OCI-LY7 (cell line): ENCODE data around the gene EXOC4. TPM values are rescaled to one million over a fixed set of nuclear protein-coding genes. Genes with fewer than 3 reads are reported as not detected.

Experiments
- BruUV-seq: library from RNA; stranded (reverse); fragments of 400-500 nt; replicated peaks from 2 replicates; lab custom pipeline; 2021; lab: Mats Ljungman, UMichigan
- CTCF ChIA-PET: fragments of 300-600 bp; sonication (Branson Sonifier 250); formaldehyde crosslinking; loops from one replicate; lab custom pipeline; 2022; ENCODE audit warnings: antibody characterized with exemption; ENCODE audit not compliant: unreplicated experiment; lab: Charles Lee
- POLR2A ChIA-PET: fragments of 300-600 bp; sonication (Branson Sonifier 250); formaldehyde crosslinking; loops from one replicate; lab custom pipeline; 2022; ENCODE audit warnings: antibody characterized with exemption; lab: Charles Lee
- DNase-seq: peaks from one replicate; pipeline ENCODE4 v3.0.0-alpha.2; 2015; ENCODE audit warnings: low spot score
- H2AFZ ChIP-seq: fragments of 200-600 bp; sonication (generic), shearing (Covaris generic); 2 replicates; pipeline ENCODE4 v1.6.1; 2014; ENCODE audit warnings: mild to moderate bottlenecking, antibody characterized with exemption, low read length, moderate library complexity
- H3K27ac ChIP-seq: fragments of 200-600 bp; sonication (generic); 2 replicates; pipeline ENCODE4 v1.5.1; 2014; ENCODE audit warnings: mixed run types, low read depth, mild to moderate bottlenecking, moderate library complexity, low read length, inconsistent platforms; ENCODE audit not compliant: poor library complexity, severe bottlenecking
- H3K36me3 ChIP-seq: fragments of 200-600 bp; sonication (generic); 2 replicates; pipeline ENCODE4 v1.6.1; 2014; ENCODE audit warnings: mild to moderate bottlenecking, antibody characterized with exemption, low read length, moderate library complexity, mixed read lengths; ENCODE audit not compliant: insufficient read depth
- H3K4me1 ChIP-seq: fragments of 200-600 bp; sonication (generic); 2 replicates; pipeline ENCODE4 v1.5.1; 2014; ENCODE audit warnings: mild to moderate bottlenecking, low read length; ENCODE audit not compliant: insufficient read depth, poor library complexity, severe bottlenecking
- H3K4me2 ChIP-seq: fragments of 200-600 bp; sonication (generic); 2 replicates; pipeline ENCODE4 v1.6.1; 2014; ENCODE audit warnings: mild to moderate bottlenecking, low read length
- H3K4me3 ChIP-seq: fragments of 200-600 bp; sonication (generic); 2 replicates; pipeline ENCODE4 v1.5.1; 2014; ENCODE audit warnings: mild to moderate bottlenecking, low read depth, low read length; ENCODE audit not compliant: poor library complexity, severe bottlenecking
- H3K79me2 ChIP-seq: fragments of 200-600 bp; sonication (generic); 2 replicates; pipeline ENCODE4 v1.6.1; 2016; ENCODE audit warnings: low read depth, mild to moderate bottlenecking, low read length, moderate library complexity, mixed read lengths; ENCODE audit not compliant: insufficient read depth
- H3K9me2 ChIP-seq: fragments of 200-600 bp; sonication (generic); 2 replicates; pipeline ENCODE4 v1.6.1; 2016; ENCODE audit warnings: mild to moderate bottlenecking, low read length, mixed read lengths; ENCODE audit not compliant: insufficient read depth
- H3K9me3 ChIP-seq: fragments of 200-600 bp; sonication (generic); 2 replicates; pipeline ENCODE4 v1.6.1; 2014; ENCODE audit warnings: mild to moderate bottlenecking, mixed run types, low read length, mixed read lengths
- H4K20me1 ChIP-seq: fragments of 200-600 bp; sonication (generic); 2 replicates; pipeline ENCODE4 v1.6.1; 2014; ENCODE audit warnings: mild to moderate bottlenecking, antibody characterized with exemption, low read length, moderate library complexity, mixed read lengths; ENCODE audit not compliant: insufficient read depth
- EZH2phosphoT487 ChIP-seq: fragments of 200-600 bp; sonication (generic); IDR thresholded peaks from 2 replicates; pipeline ENCODE4 v1.6.1; 2018; ENCODE audit warnings: low read depth, borderline replicate concordance, mild to moderate bottlenecking, mixed run types, antibody characterized with exemption, low read length, moderate library complexity, mixed read lengths
- intact Hi-C: fragments of 100-400 bp; cut with micrococcal nuclease; formaldehyde crosslinking; loops from one replicate; pipeline ENCODE4 v1.10.0; 2022; ENCODE audit not compliant: unreplicated experiment
- total RNA-seq, 2 experiments: library from RNA; depleted of rRNA in 1 of 2; stranded (reverse); fragments of >200 nt in 1 of 2; shearing (Covaris generic) in 1 of 2; gene quantifications; 2 replicates each; pipeline ENCODE4 v1.2.3, GENCODE V29; 2014 to 2022
- TF ChIP-seq, protein P1 (sequence below): fragments of 200-600 bp; sonication (generic); conservative IDR thresholded peaks from 2 replicates; pipeline ENCODE4 v1.5.1; 2014; ENCODE audit warnings: mild to moderate bottlenecking, antibody characterized with exemption, low read length, moderate library complexity, mixed read lengths

Gene EXOC4
- total RNA-seq, 2 experiments from 2014 or later = 75.1 to 93.2 TPM

DNA sequence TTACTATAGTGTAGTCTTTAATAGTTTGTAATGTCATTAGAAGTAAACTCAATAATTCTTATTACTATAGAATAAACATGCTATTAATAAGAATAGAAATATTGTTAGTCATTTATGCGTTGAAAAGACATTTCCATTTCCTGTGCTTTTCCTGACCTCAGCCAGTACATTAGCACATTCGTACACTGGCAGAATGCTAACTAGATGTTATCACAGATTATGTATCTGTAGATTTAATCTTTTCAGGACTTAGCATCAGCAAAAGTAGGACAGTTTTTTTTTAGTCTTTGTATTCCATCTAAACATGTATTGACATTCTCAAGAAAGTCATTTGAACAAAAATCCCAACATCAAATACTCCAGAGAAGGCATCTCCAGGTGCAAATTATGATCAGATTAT is 158.5 kb downstream of the EXOC4 start:
- ChIA-PET POLR2A (no interaction called here), CTCF (no interaction called here)
- BruUV-seq = no TSS peak
- H3K9me2 ChIP-seq = no peaks in the 10 kb centered on the region
- DNase-seq = no peak
- no peaks in the 10 kb centered on the region for H3K4me1 ChIP-seq
- no peaks in the 10 kb centered on the region for H3K79me2 ChIP-seq
- TF ChIP-seq, protein P1, sequence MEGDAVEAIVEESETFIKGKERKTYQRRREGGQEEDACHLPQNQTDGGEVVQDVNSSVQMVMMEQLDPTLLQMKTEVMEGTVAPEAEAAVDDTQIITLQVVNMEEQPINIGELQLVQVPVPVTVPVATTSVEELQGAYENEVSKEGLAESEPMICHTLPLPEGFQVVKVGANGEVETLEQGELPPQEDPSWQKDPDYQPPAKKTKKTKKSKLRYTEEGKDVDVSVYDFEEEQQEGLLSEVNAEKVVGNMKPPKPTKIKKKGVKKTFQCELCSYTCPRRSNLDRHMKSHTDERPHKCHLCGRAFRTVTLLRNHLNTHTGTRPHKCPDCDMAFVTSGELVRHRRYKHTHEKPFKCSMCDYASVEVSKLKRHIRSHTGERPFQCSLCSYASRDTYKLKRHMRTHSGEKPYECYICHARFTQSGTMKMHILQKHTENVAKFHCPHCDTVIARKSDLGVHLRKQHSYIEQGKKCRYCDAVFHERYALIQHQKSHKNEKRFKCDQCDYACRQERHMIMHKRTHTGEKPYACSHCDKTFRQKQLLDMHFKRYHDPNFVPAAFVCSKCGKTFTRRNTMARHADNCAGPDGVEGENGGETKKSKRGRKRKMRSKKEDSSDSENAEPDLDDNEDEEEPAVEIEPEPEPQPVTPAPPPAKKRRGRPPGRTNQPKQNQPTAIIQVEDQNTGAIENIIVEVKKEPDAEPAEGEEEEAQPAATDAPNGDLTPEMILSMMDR = no peak
- no peak for TF ChIP-seq EZH2phosphoT487
- no peak overlapping the region for H3K4me2 ChIP-seq
- no peak overlapping the region for H2AFZ ChIP-seq
- H3K9me3 ChIP-seq = no peaks in the 10 kb centered on the region
- intact Hi-C loops = no loop called here
- H4K20me1 ChIP-seq = no peaks in the 10 kb centered on the region
- no peaks in the 10 kb centered on the region for H3K36me3 ChIP-seq
- H3K27ac ChIP-seq = no peak overlapping the region
- H3K4me3 ChIP-seq = no peak overlapping the region

GRCh38 chr7:133412942-133413341 is 160.1 kb downstream of the EXOC4 start:
- no peak overlapping the region for H3K27ac ChIP-seq
- TF ChIP-seq, protein P1 = no peak
- no peak for TF ChIP-seq EZH2phosphoT487
- no TSS peak for BruUV-seq
- H3K4me2 ChIP-seq = no peak overlapping the region
- ChIA-PET POLR2A (interaction anchor here (1.0 kb wide), 1 partner anchor 24 kb away, joined by 3 read pairs; no protein-coding TSS in a partner anchor), CTCF (no interaction called here)
- no peaks in the 10 kb centered on the region for H3K9me2 ChIP-seq
- no peaks in the 10 kb centered on the region for H3K4me1 ChIP-seq
- no peaks in the 10 kb centered on the region for H3K36me3 ChIP-seq
- no peaks in the 10 kb centered on the region for H3K79me2 ChIP-seq
- H3K9me3 ChIP-seq = no peaks in the 10 kb centered on the region
- H4K20me1 ChIP-seq = 0 out of 2 replicates have a peak, but pooled peaks cover under 1% of the 10 kb centered on the region
- intact Hi-C loops = no loop called here
- H3K4me3 ChIP-seq = no peak overlapping the region
- no peak overlapping the region for H2AFZ ChIP-seq
- DNase-seq = no peak

- Histone ChIP-seq H3K27ac (no peak overlapping the region), H3K36me3 (no peaks in the 10 kb centered on the region), H4K20me1 (0 out of 2 replicates have a peak, but pooled peaks cover 4% of the 10 kb centered on the region), H3K4me2 (no peak overlapping the region), H3K79me2 (no peaks in the 10 kb centered on the region), H3K9me2 (no peaks in the 10 kb centered on the region), H3K4me1 (no peaks in the 10 kb centered on the region), H3K9me3 (no peaks in the 10 kb centered on the region), H2AFZ (no peak overlapping the region), H3K4me3 (no peak overlapping the region)
- no TSS peak for BruUV-seq
- DNase-seq = no peak
- TF ChIP-seq, protein P1 = no peak
- no peak for TF ChIP-seq EZH2phosphoT487
- intact Hi-C loops = no loop called here
- CTCF ChIA-PET = no interaction called here
- POLR2A ChIA-PET = interaction anchor here (0.6 kb wide), 1 partner anchor 80 kb away, joined by 4 read pairs; no protein-coding TSS in a partner anchor
These were observed 166.2 kb downstream of the EXOC4 start for GRCh38 chr7:133419041-133419440.
